ENCODE results near the gene DDX23. TPM values are rescaled to one million over a fixed set of nuclear protein-coding genes. Genes with fewer than 3 reads are reported as not detected.

The DDX23 gene
- total RNA-seq (10 to 100 TPM; 47.1 to 85.4 (median 68.2) TPM), polyA plus RNA-seq (10 to 100 TPM; 39.0 to 67.7 (median 46.3) TPM)
- long read RNA-seq, donor 1, partial matches to known transcripts = 0 of 6 reads
- long read RNA-seq, donor 1, other reads (novel, unspliced or antisense) = 0 of 6 reads
- long read RNA-seq, donor 2, partial matches to known transcripts = 0 of 5 reads
- long read RNA-seq, donor 2, other reads (novel, unspliced or antisense) = 0 of 5 reads
- long read RNA-seq, donor 3, partial matches to known transcripts = 0 of 3 reads
- long read RNA-seq, donor 3, other reads (novel, unspliced or antisense) = 0 of 3 reads
- long read RNA-seq, donor 4, partial matches to known transcripts = 2 of 7 reads
- long read RNA-seq, donor 4, other reads (novel, unspliced or antisense) = 3 of 7 reads
- long read RNA-seq, donor 5, transcript DDX23-201 (17 exons, 3,248 nt) = major isoform, 45 of 70 reads
- long read RNA-seq, donor 5, partial matches to known transcripts = 17 of 70 reads
- long read RNA-seq, donor 5, other reads (novel, unspliced or antisense) = 8 of 70 reads
- long read RNA-seq, donor 6, transcript DDX23-201 (17 exons, 3,248 nt) = major isoform, 5 of 13 reads
- long read RNA-seq, donor 6, partial matches to known transcripts = 1 of 13 reads
- long read RNA-seq, donor 6, other reads (novel, unspliced or antisense) = 6 of 13 reads
- long read RNA-seq, donor 7, partial matches to known transcripts = 0 of 5 reads
- long read RNA-seq, donor 7, other reads (novel, unspliced or antisense) = 0 of 5 reads
- long read RNA-seq, donor 8, transcript DDX23-201 (17 exons, 3,248 nt) = major isoform, 8 of 14 reads
- long read RNA-seq, donor 8, partial matches to known transcripts = 5 of 14 reads
- long read RNA-seq, donor 8, other reads (novel, unspliced or antisense) = 0 of 14 reads
- long read RNA-seq, donor 9, partial matches to known transcripts = 7 of 10 reads
- long read RNA-seq, donor 9, other reads (novel, unspliced or antisense) = 0 of 10 reads
- long read RNA-seq, donor 10, partial matches to known transcripts = 0 of 1 reads
- long read RNA-seq, donor 10, other reads (novel, unspliced or antisense) = 0 of 1 reads

GRCh38 chr12:48851883-48852733 lies at the start of gene DDX23:
DDX23 (minus strand) TSS chr12:48852163; CDS start chr12:48845782, 6,381 bp downstream.
- Histone ChIP-seq H3K4me1 (replicated peaks in 1 of 2) (peaks cover 13 to 17% of the 10 kb centered on the region in 2 donors), H3K36me3 (replicated peaks in 1 of 2) (peaks cover 0 to 3% of the 10 kb centered on the region in 2 donors), H3K9me3 (replicated peaks in 1 of 3) (no peaks in the 10 kb centered on the region), H3K27me3 (no peaks in the 10 kb centered on the region), H3K4me3 (peak within 1 kb of the TSS in 3 of 4 donors; percentile 46 to 85 (median 84)), H3K27ac (peak within 1 kb of the TSS; percentile 39 to 88 (median 71))
- TF ChIP-seq CTCF (IDR thresholded peaks at IDR 0.05) = no peak
- peak; percentile 30 to 50 for TF ChIP-seq POLR2A (IDR thresholded peaks at IDR 0.05)
- intact Hi-C loops (cut with DNase I) = loop anchor here in 1 of 2 donors (5.0 kb wide), 1 partner anchor 35 kb away; no protein-coding TSS in a partner anchor
- DNase-seq = peak; percentile 93 to 97 (median 97)
- 0% methylated on average over 28 to 53 of the region's 53 CpGs for WGBS, 4 donors

GRCh38 chr12:48901278-48901677 lies 49.3 kb upstream of the DDX23 start:
- peak in 2 of 7 donors; percentile 7 to 14 for DNase-seq
- no peak overlapping the region for H3K4me3 ChIP-seq
- no peak overlapping the region for H3K27ac ChIP-seq
- no peak for TF ChIP-seq CTCF (IDR thresholded peaks at IDR 0.05)
- TF ChIP-seq POLR2A (IDR thresholded peaks at IDR 0.05) = no peak
- H3K36me3 ChIP-seq (replicated peaks in 1 of 2) = no peaks in the 10 kb centered on the region
- intact Hi-C loops (cut with DNase I) = no loop called here
- no peaks in the 10 kb centered on the region for H3K4me1 ChIP-seq (replicated peaks in 1 of 2)
- WGBS, 4 donors = 61 to 74% (median 71%) methylated on average over 2 of the region's 2 CpGs
- H3K27me3 ChIP-seq = no peaks in the 10 kb centered on the region
- H3K9me3 ChIP-seq (replicated peaks in 1 of 3) = no peaks in the 10 kb centered on the region

DNA sequence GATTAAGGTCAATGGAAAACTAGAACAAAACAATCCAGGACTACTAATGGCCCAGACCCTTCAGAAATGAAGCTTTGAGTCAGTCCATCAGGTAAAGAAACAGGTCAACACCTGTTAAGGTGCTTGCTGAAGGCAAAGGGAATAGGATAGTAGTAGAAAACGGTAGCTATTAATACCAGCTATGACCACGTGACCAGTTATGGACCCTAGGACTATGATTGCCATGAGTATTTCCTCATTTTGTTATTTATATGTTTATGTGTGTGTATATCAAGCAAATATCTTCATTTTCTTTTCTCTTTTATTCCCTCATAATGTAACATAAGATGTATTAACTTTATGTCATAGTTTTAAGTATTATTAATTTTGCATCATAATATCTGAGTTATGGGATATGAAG lies 47.7 kb upstream of the DDX23 start:
- no peaks in the 10 kb centered on the region for H3K4me1 ChIP-seq (replicated peaks in 1 of 2)
- 56 to 76% (median 58%) methylated on average over 2 of the region's 2 CpGs for WGBS, 4 donors
- H3K9me3 ChIP-seq (replicated peaks in 1 of 3) = no peaks in the 10 kb centered on the region
- no peak for TF ChIP-seq POLR2A (IDR thresholded peaks at IDR 0.05)
- TF ChIP-seq CTCF (IDR thresholded peaks at IDR 0.05) = no peak
- H3K36me3 ChIP-seq (replicated peaks in 1 of 2) = no peaks in the 10 kb centered on the region
- intact Hi-C loops (cut with DNase I) = no loop called here
- H3K4me3 ChIP-seq = no peak overlapping the region
- H3K27me3 ChIP-seq = no peaks in the 10 kb centered on the region
- DNase-seq = no peak
- H3K27ac ChIP-seq = no peak overlapping the region
